Tibial nerve (tissue), 4 donors: Measurements from ENCODE around the gene LRP8. TPM values are rescaled to one million over a fixed set of nuclear protein-coding genes. Genes with fewer than 3 reads are reported as not detected.

Experiments
- DNase-seq, 2 donors: peaks; one replicate each; pipeline ENCODE4 v3.0.0-alpha.2; 2019; ENCODE audit warnings: low spot score in 2 of 2
- H3K27ac ChIP-seq, 4 donors: fragments of 200-600 bp; sonication (generic) in 3 of 4; one replicate each; pipeline ENCODE4 v1.5.1; 2017 to 2019; ENCODE audit warnings: mild to moderate bottlenecking in 1 of 4
- H3K27me3 ChIP-seq, 2 donors: fragments of 200-600 bp; sonication (generic) in 1 of 2; one replicate each; pipeline versions ENCODE4 v1.5.1 to v1.6.0; 2017 to 2019
- H3K36me3 ChIP-seq, 3 donors: fragments of 200-600 bp; sonication (generic); one replicate each; pipeline ENCODE4 v1.5.1; 2018 to 2019
- H3K4me1 ChIP-seq, 4 donors: fragments of 200-600 bp; sonication (generic) in 3 of 4; one replicate each; pipeline ENCODE4 v1.5.1; 2017 to 2019
- H3K4me3 ChIP-seq, 4 donors: fragments of 200-600 bp; sonication (generic) in 3 of 4; one replicate each; pipeline ENCODE4 v1.5.1; 2017 to 2019; ENCODE audit warnings: mild to moderate bottlenecking in 1 of 4, moderate library complexity in 1 of 4
- H3K9me3 ChIP-seq, 4 donors: fragments of 200-600 bp; sonication (generic) in 3 of 4; one replicate each; pipeline ENCODE4 v1.5.1; 2017 to 2019
- EP300 ChIP-seq, 2 donors: sonication (generic); formaldehyde crosslinking; IDR thresholded peaks; one replicate each; pipeline ENCODE4 v1.6.1; 2017; ENCODE audit warnings: antibody characterized with exemption in 2 of 2, mild to moderate bottlenecking in 1 of 2
- POLR2A ChIP-seq, 2 donors: fragments of 450-650 bp; IDR thresholded peaks; one replicate each; pipeline ENCODE4 v1.6.1; 2017; ENCODE audit warnings: antibody characterized with exemption in 2 of 2, mild to moderate bottlenecking in 2 of 2, moderate library complexity in 2 of 2
- WGBS, 2 donors: methylation state at CpG; one replicate each; pipeline ENCODE4 v1.1.5; 2018; 5-methylcytosine and 5-hydroxymethylcytosine counted together
- total RNA-seq, 4 donors: library from RNA; depleted of rRNA; stranded (reverse); fragments of >200 nt; gene quantifications; one replicate each; pipeline ENCODE4 v1.1.0, GENCODE V29; 2016
- TF ChIP-seq, protein P1 (sequence below), 5 experiments: fragments of 200-600 bp in 3 of 5; fragments of 450-650 bp in 2 of 5; sonication (generic) in 3 of 5; IDR thresholded peaks; one replicate each; pipeline ENCODE4 v1.5.1; 2016 to 2019; ENCODE audit warnings: antibody characterized with exemption in 5 of 5, mild to moderate bottlenecking in 3 of 5, moderate library complexity in 2 of 5

Gene LRP8
- total RNA-seq, 4 donors from 2014 or later = 2.2 to 15.0 (median 2.5) TPM

DNA sequence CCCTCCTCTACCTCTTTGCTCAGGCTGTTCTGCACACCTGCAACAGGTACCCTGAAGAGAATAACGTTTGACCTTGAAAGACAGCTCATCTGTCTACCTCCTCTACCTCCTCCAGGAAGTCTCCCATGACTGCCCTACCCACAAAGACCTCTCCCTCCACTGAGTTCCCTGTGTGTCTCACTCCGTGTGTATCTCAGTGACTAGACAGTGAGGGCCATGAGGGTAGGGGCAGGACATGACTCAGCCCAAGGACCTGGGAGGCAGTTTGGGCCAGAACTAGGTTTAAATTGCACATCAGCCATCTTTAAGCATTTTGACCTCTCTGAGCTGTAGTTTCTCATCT is 32.0 kb upstream of the LRP8 start:
- WGBS, 2 donors = 54 to 67% methylated on average over 2 of the region's 2 CpGs
- H3K4me1 ChIP-seq = no peaks in the 10 kb centered on the region
- TF ChIP-seq, protein P1, sequence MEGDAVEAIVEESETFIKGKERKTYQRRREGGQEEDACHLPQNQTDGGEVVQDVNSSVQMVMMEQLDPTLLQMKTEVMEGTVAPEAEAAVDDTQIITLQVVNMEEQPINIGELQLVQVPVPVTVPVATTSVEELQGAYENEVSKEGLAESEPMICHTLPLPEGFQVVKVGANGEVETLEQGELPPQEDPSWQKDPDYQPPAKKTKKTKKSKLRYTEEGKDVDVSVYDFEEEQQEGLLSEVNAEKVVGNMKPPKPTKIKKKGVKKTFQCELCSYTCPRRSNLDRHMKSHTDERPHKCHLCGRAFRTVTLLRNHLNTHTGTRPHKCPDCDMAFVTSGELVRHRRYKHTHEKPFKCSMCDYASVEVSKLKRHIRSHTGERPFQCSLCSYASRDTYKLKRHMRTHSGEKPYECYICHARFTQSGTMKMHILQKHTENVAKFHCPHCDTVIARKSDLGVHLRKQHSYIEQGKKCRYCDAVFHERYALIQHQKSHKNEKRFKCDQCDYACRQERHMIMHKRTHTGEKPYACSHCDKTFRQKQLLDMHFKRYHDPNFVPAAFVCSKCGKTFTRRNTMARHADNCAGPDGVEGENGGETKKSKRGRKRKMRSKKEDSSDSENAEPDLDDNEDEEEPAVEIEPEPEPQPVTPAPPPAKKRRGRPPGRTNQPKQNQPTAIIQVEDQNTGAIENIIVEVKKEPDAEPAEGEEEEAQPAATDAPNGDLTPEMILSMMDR (IDR thresholded peaks at IDR 0.05) = no peak
- TF ChIP-seq POLR2A (IDR thresholded peaks at IDR 0.05) (no peak), EP300 (IDR thresholded peaks at IDR 0.05) (no peak)
- no peaks in the 10 kb centered on the region for H3K27me3 ChIP-seq
- DNase-seq = no peak
- no peak overlapping the region for H3K27ac ChIP-seq
- peaks cover 0 to 38% (median 2%) of the 10 kb centered on the region in 4 donors for H3K9me3 ChIP-seq
- no peaks in the 10 kb centered on the region for H3K36me3 ChIP-seq
- H3K4me3 ChIP-seq = no peak overlapping the region

DNA sequence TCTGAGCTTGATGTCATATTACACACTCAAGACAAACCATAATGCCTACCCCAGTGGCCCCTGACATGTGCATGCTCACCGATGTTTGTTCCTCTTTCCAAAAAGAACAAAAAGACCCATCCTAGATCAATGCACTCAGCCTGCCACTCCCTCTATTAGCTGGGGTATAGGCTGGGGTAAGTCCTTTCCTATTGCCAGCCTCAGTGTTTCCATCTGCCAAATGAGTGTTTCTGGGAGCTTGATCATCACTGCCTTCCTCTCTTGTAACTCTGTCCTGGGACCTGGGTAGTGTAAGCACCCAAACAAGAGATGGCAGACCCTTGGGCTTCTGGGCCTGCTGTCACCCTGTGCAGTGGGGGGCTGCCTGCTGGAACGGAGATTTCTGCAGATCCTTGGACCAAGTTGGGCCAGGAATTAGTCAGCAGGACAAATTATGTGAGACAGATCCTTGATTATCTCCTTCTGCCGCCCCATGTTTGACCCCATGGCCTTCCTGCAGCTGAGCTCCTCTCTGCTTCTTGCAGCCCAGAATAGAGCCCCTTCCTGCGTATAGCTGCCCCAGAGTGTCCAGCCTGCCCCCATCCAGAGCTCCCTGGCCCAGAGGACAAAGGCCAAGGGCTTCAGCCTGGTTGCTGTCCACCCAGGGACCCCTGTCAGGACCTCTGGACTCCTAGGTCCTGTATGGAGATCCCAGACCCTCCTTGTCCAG is 31.5 kb upstream of the LRP8 start:
- TF ChIP-seq, protein P1 (IDR thresholded peaks at IDR 0.05) = no peak
- no peak for TF ChIP-seq EP300 (IDR thresholded peaks at IDR 0.05)
- no peak for TF ChIP-seq POLR2A (IDR thresholded peaks at IDR 0.05)
- Histone ChIP-seq H3K4me3 (no peak overlapping the region), H3K27me3 (no peaks in the 10 kb centered on the region), H3K4me1 (no peaks in the 10 kb centered on the region), H3K27ac (no peak overlapping the region), H3K9me3 (peaks cover 0 to 38% (median 2%) of the 10 kb centered on the region in 4 donors), H3K36me3 (no peaks in the 10 kb centered on the region)
- 39 to 54% methylated on average over 4 of the region's 4 CpGs for WGBS, 2 donors
- DNase-seq = no peak

DNA sequence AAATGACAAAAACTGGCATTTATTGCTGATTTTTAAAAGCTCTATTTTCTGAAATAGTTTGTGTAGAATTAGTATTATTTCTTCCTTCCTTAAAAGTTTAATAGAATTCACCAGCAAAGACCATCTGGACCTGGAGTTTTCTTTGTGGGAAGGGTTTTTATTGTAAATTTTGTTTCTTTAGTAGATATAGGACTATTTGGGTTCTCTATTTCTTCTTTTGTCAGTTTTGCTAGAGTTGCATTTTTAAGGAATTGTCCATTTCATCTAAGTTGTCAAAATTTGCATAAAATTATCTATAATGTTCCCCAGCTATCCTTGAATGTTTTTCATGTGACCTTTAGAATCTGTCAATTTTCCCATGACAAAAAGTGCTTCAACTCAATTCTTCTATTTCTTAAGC is 28.8 kb upstream of the LRP8 start:
- Histone ChIP-seq H3K27me3 (no peaks in the 10 kb centered on the region), H3K9me3 (peaks cover 0 to 38% (median 2%) of the 10 kb centered on the region in 4 donors), H3K4me1 (no peaks in the 10 kb centered on the region), H3K4me3 (no peak overlapping the region), H3K36me3 (no peaks in the 10 kb centered on the region), H3K27ac (no peak overlapping the region)
- no peak for DNase-seq
- TF ChIP-seq EP300 (IDR thresholded peaks at IDR 0.05) = no peak
- TF ChIP-seq POLR2A (IDR thresholded peaks at IDR 0.05) = no peak
- TF ChIP-seq, protein P1 (IDR thresholded peaks at IDR 0.05) = no peak

DNA sequence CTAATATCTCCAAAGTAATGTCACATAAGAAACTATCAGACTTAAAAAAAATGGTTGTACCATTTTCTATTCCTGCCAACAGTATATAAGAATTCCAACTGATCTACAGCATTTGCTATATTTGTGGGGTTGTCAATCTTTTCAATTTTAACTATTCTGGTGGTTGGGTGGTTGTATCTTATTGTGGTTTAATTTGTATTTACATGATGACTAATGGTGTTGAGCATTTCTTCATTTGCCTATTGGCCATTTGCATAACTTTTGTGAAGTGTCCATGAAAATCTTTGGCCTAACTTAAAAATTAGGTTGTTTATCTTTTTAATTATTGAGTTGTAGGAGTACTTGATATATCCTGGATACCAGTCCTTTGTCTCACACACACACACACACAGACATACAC is 26.2 kb upstream of the LRP8 start:
- TF ChIP-seq, protein P1 (IDR thresholded peaks at IDR 0.05) = no peak
- TF ChIP-seq EP300 (IDR thresholded peaks at IDR 0.05) = no peak
- TF ChIP-seq POLR2A (IDR thresholded peaks at IDR 0.05) = no peak
- H3K36me3 ChIP-seq = no peaks in the 10 kb centered on the region
- H3K9me3 ChIP-seq = peaks cover 0 to 32% (median 2%) of the 10 kb centered on the region in 4 donors
- H3K27ac ChIP-seq = no peak overlapping the region
- H3K4me1 ChIP-seq = no peaks in the 10 kb centered on the region
- no peak for DNase-seq
- no peak overlapping the region for H3K4me3 ChIP-seq
- no peaks in the 10 kb centered on the region for H3K27me3 ChIP-seq

DNA sequence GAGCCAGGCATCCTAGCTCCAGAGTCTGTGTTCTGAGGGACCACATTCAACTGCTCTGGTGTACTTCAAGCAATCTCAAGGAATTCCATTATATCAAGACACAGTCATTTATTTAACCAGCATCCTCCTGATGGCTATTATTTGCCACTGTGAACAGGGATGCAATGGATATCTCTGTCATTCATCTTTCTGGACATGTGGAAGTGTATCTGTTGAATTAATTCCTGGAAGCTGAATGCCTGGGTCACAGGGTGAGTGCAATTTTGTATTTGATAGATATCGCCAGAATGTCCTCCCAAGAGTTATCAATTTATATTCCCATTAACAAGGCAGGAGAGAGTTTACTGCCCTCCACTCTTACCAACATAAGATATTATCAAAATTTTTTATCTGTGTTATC is 24.7 kb upstream of the LRP8 start:
- H3K4me1 ChIP-seq = no peaks in the 10 kb centered on the region
- DNase-seq = no peak
- no peak overlapping the region for H3K27ac ChIP-seq
- no peak overlapping the region for H3K4me3 ChIP-seq
- H3K9me3 ChIP-seq = peaks cover 0 to 16% (median 2%) of the 10 kb centered on the region in 4 donors
- 76 to 89% methylated on average over 1 of the region's 1 CpG for WGBS, 2 donors
- no peaks in the 10 kb centered on the region for H3K27me3 ChIP-seq
- TF ChIP-seq, protein P1 (IDR thresholded peaks at IDR 0.05) = no peak
- no peak for TF ChIP-seq POLR2A (IDR thresholded peaks at IDR 0.05)
- TF ChIP-seq EP300 (IDR thresholded peaks at IDR 0.05) = no peak
- H3K36me3 ChIP-seq = no peaks in the 10 kb centered on the region
